ENCODE results near the gene TENM4. TPM values are rescaled to one million over a fixed set of nuclear protein-coding genes. Genes with fewer than 3 reads are reported as not detected.

The TENM4 gene
- polyA plus RNA-seq, 1 experiment = 5.5 TPM

- ChIA-PET POLR2A (no interaction called here), CTCF (no interaction called here)
- H3K9me3 ChIP-seq (ENCODE audit: control insufficient read depth, insufficient read depth, low read length) = no peaks in the 10 kb centered on the region
- TF ChIP-seq CTCF (IDR thresholded peaks at IDR 0.05; ENCODE audit: low read depth, low read length) = no peak
- H3K27me3 ChIP-seq (ENCODE audit: control insufficient read depth, insufficient read depth, low read length) = no peaks in the 10 kb centered on the region
- no peak overlapping the region for H3K4me3 ChIP-seq (ENCODE audit: low read depth, low read length)
- no peak overlapping the region for H3K27ac ChIP-seq (ENCODE audit: low read depth, low read length)
- no peak for DNase-seq (ENCODE audit: low read depth, low spot score)
These were observed 96.0 kb downstream of the TENM4 start for GRCh38 chr11:79344753-79345294.

GRCh38 chr11:79342686-79343085, 98.1 kb downstream of the TENM4 start:
- Histone ChIP-seq H3K4me3 (ENCODE audit: low read depth, low read length) (no peak overlapping the region), H3K9me3 (ENCODE audit: control insufficient read depth, insufficient read depth, low read length) (no peaks in the 10 kb centered on the region), H3K27ac (ENCODE audit: low read depth, low read length) (no peak overlapping the region), H3K27me3 (ENCODE audit: control insufficient read depth, insufficient read depth, low read length) (no peaks in the 10 kb centered on the region)
- DNase-seq (ENCODE audit: low read depth, low spot score) = no peak
- ChIA-PET CTCF (interaction anchor here (0.6 to 1.3 kb wide), 2 partner anchors 16 to 151 kb away, joined by 3 to 10 read pairs; no protein-coding TSS in a partner anchor), POLR2A (interaction anchor here (0.6 kb wide), 1 partner anchor 96 kb away, joined by 3 read pairs; no protein-coding TSS in a partner anchor)
- TF ChIP-seq CTCF (IDR thresholded peaks at IDR 0.05; ENCODE audit: low read depth, low read length) = no peak

- CTCF ChIA-PET = no interaction called here
- Histone ChIP-seq H3K4me3 (ENCODE audit: low read depth, low read length) (no peak overlapping the region), H3K27ac (ENCODE audit: low read depth, low read length) (no peak overlapping the region), H3K27me3 (ENCODE audit: control insufficient read depth, insufficient read depth, low read length) (no peaks in the 10 kb centered on the region), H3K9me3 (ENCODE audit: control insufficient read depth, insufficient read depth, low read length) (no peaks in the 10 kb centered on the region)
- POLR2A ChIA-PET = no interaction called here
- TF ChIP-seq CTCF (IDR thresholded peaks at IDR 0.05; ENCODE audit: low read depth, low read length) = no peak
- no peak for DNase-seq (ENCODE audit: low read depth, low spot score)
These were observed 98.6 kb downstream of the TENM4 start for GRCh38 chr11:79342236-79342635.

- no peaks in the 10 kb centered on the region for H3K27me3 ChIP-seq (ENCODE audit: control insufficient read depth, insufficient read depth, low read length)
- ChIA-PET POLR2A (no interaction called here), CTCF (no interaction called here)
- no peak overlapping the region for H3K27ac ChIP-seq (ENCODE audit: low read depth, low read length)
- H3K9me3 ChIP-seq (ENCODE audit: control insufficient read depth, insufficient read depth, low read length) = no peaks in the 10 kb centered on the region
- no peak for TF ChIP-seq CTCF (IDR thresholded peaks at IDR 0.05; ENCODE audit: low read depth, low read length)
- no peak overlapping the region for H3K4me3 ChIP-seq (ENCODE audit: low read depth, low read length)
- DNase-seq (ENCODE audit: low read depth, low spot score) = no peak
These were observed 100.3 kb downstream of the TENM4 start for GRCh38 chr11:79340535-79340934.

- Histone ChIP-seq H3K4me3 (ENCODE audit: low read depth, low read length) (no peak overlapping the region), H3K27me3 (ENCODE audit: control insufficient read depth, insufficient read depth, low read length) (no peaks in the 10 kb centered on the region), H3K9me3 (ENCODE audit: control insufficient read depth, insufficient read depth, low read length) (no peaks in the 10 kb centered on the region), H3K27ac (ENCODE audit: low read depth, low read length) (no peak overlapping the region)
- no peak for DNase-seq (ENCODE audit: low read depth, low spot score)
- POLR2A ChIA-PET = no interaction called here
- TF ChIP-seq CTCF (IDR thresholded peaks at IDR 0.05; ENCODE audit: low read depth, low read length) = no peak
- CTCF ChIA-PET = no interaction called here
These were observed 103.9 kb downstream of the TENM4 start for GRCh38 chr11:79336797-79337517.
